GM12878 (cell line): ENCODE measurements around the gene TMEM14C. TPM values are rescaled to one million over a fixed set of nuclear protein-coding genes. Genes with fewer than 3 reads are reported as not detected.

ENCODE experiments used
- ATAC-seq: fragments of 200-7000 bp; cut with Tn5 transposase; 3 replicates; pipeline ENCODE4 v1.9.1; 2020; ENCODE audit warnings: mild to moderate bottlenecking, moderate library complexity
- BruUV-seq: library from RNA; stranded (reverse); fragments of 400-500 nt; replicated peaks from 2 replicates; lab custom pipeline; 2021; lab: Mats Ljungman, UMichigan
- CTCF ChIA-PET: fragments of 300-600 bp; sonication (Branson Sonifier 250); formaldehyde crosslinking; extraction: SDS; loops from one replicate; lab custom pipeline; 2021; ENCODE audit warnings: inconsistent platforms; lab: Yijun Ruan, JAX
- POLR2A ChIA-PET: fragments of 350-600 bp; formaldehyde crosslinking; extraction: SDS; loops from one replicate; lab custom pipeline; 2021; ENCODE audit warnings: inconsistent platforms; lab: Charles Lee
- RAD21 ChIA-PET: fragments of 300-600 bp; sonication (Branson Sonifier 250); formaldehyde crosslinking; loops from one replicate; lab custom pipeline; 2023; ENCODE audit warnings: antibody characterized with exemption; ENCODE audit not compliant: unreplicated experiment; lab: Charles Lee
- SMC1A ChIA-PET: fragments of 300-600 bp; sonication (Branson Sonifier 250); formaldehyde crosslinking; loops from one replicate; lab custom pipeline; 2023; ENCODE audit not compliant: unreplicated experiment, uncharacterized antibody; lab: Charles Lee
- DNase-seq: peaks from one replicate; pipeline ENCODE4 v3.0.0-alpha.2; 2011; ENCODE audit warnings: low read depth, low spot score
- FAIRE-seq: peaks from 3 replicates; lab custom pipeline; 2011; peaks lifted over from hg19 to GRCh38; lab: Jason Lieb, UNC
- H2AFZ ChIP-seq: 2 replicates; pipeline ENCODE4 v1.6.0; 2011; ENCODE audit warnings: low read depth, low read length, control low read depth; ENCODE audit not compliant: control insufficient read depth
- H3K27ac ChIP-seq: 2 replicates; pipeline ENCODE4 v1.5.1; 2011; ENCODE audit warnings: control low read depth; ENCODE audit not compliant: control insufficient read depth, insufficient read depth
- H3K27me3 ChIP-seq, 2 experiments: replicated peaks in 1 of 2; 2 replicates each; pipeline versions ENCODE4 v1.6.0 to v1.6.1; 2011; ENCODE audit warnings: low read length in 1 of 2; ENCODE audit not compliant: control insufficient read depth in 2 of 2, insufficient read depth in 2 of 2
- H3K36me3 ChIP-seq, 2 experiments: 2 replicates each; pipeline ENCODE4 v1.5.1; 2011; ENCODE audit warnings: low read length in 1 of 2; ENCODE audit not compliant: control insufficient read depth in 2 of 2, insufficient read depth in 2 of 2
- H3K4me1 ChIP-seq: 2 replicates; pipeline ENCODE4 v1.6.1; 2011; ENCODE audit warnings: mild to moderate bottlenecking, low read length, moderate library complexity, mixed read lengths; ENCODE audit not compliant: control insufficient read depth, insufficient read depth
- H3K4me2 ChIP-seq: 2 replicates; pipeline ENCODE4 v1.6.0; 2011; ENCODE audit warnings: control low read depth; ENCODE audit not compliant: control insufficient read depth, insufficient read depth
- H3K4me3 ChIP-seq: fragments of 200-600 bp; sonication (generic); 2 replicates; pipeline ENCODE4 v1.5.1; 2016
- H3K79me2 ChIP-seq: 2 replicates; pipeline ENCODE4 v1.6.0; 2011; ENCODE audit warnings: low read length; ENCODE audit not compliant: control insufficient read depth, insufficient read depth
- H3K9ac ChIP-seq: 2 replicates; pipeline ENCODE4 v1.8.0; 2011; ENCODE audit warnings: low read length, control low read depth, mixed read lengths; ENCODE audit not compliant: control insufficient read depth, insufficient read depth
- H3K9me3 ChIP-seq: replicated peaks from 3 replicates; pipeline ENCODE4 v1.5.1; 2011; ENCODE audit warnings: mild to moderate bottlenecking, low read length; ENCODE audit not compliant: control insufficient read depth, insufficient read depth
- H4K20me1 ChIP-seq: 2 replicates; pipeline ENCODE4 v1.6.0; 2011; ENCODE audit not compliant: control insufficient read depth, insufficient read depth
- ATF2 ChIP-seq: IDR thresholded peaks from 2 replicates; pipeline ENCODE4 v1.6.1; 2012; ENCODE audit warnings: low read length, inconsistent platforms
- EZH2 ChIP-seq: IDR thresholded peaks from 2 replicates; pipeline ENCODE4 v1.6.1; 2012; ENCODE audit warnings: low read depth, mild to moderate bottlenecking, control low read depth, inconsistent platforms, low read length, borderline replicate concordance; ENCODE audit not compliant: control insufficient read depth
- IRF3 ChIP-seq: fragments of 450-650 bp; IDR thresholded peaks from 2 replicates; pipeline ENCODE4 v1.6.1; 2014; ENCODE audit warnings: mild to moderate bottlenecking
- NFXL1 ChIP-seq: fragments of 450-650 bp; IDR thresholded peaks from 2 replicates; pipeline ENCODE4 v1.6.1; 2017; ENCODE audit warnings: antibody characterized with exemption, mild to moderate bottlenecking, borderline replicate concordance
- NR2C2 ChIP-seq: IDR thresholded peaks from 2 replicates; pipeline ENCODE4 v1.6.1; 2011; ENCODE audit warnings: borderline replicate concordance, low read depth; ENCODE audit not compliant: control insufficient read depth, insufficient read length
- RELB ChIP-seq: fragments of 450-650 bp; IDR thresholded peaks from 2 replicates; pipeline ENCODE4 v1.6.1; 2017; ENCODE audit warnings: low read depth, mild to moderate bottlenecking, moderate library complexity
- REST ChIP-seq: IDR thresholded peaks from 2 replicates; pipeline ENCODE4 v1.6.1; 2012; ENCODE audit warnings: mild to moderate bottlenecking, low read depth, low read length
- SMAD1 ChIP-seq: fragments of 450-650 bp; IDR thresholded peaks from 2 replicates; pipeline ENCODE4 v1.6.1; 2018; ENCODE audit warnings: mild to moderate bottlenecking, low read depth; ENCODE audit not compliant: partially characterized antibody
- TCF7 ChIP-seq: IDR thresholded peaks from 2 replicates; pipeline ENCODE4 v1.6.1; 2014; ENCODE audit warnings: antibody characterized with exemption, borderline replicate concordance
- ZBED1 ChIP-seq: IDR thresholded peaks from 2 replicates; pipeline ENCODE4 v1.6.1; 2016; ENCODE audit warnings: borderline replicate concordance
- WGBS: methylation state at CpG from one replicate; pipeline ENCODE4 v1.1.6; 2016; ENCODE audit warnings: low lambda C conversion rate; ENCODE audit not compliant: insufficient replicate concordance, insufficient coverage; ENCODE audit errors: missing lambda C conversion rate; 5-methylcytosine and 5-hydroxymethylcytosine counted together
- in situ Hi-C: fragments of 300-500 bp; cut with MboI; formaldehyde crosslinking; loops from 9 replicates; pipeline ENCODE4 v1.14.3; 2018; ENCODE audit warnings: mixed read lengths
- intact Hi-C: fragments of 100-400 bp; cut with micrococcal nuclease; formaldehyde crosslinking; loops from one replicate; pipeline ENCODE4 v1.14.2; 2022; ENCODE audit not compliant: unreplicated experiment
- polyA plus RNA-seq, 11 experiments: library from polyadenylated mRNA; depleted of rRNA in 4 of 11; unstranded in 6 of 11; stranded (reverse) in 5 of 11; fragments of >200 nt; fragmentation: Nextera tagmentation in 4 of 11; fragmentation: Illumina TruSeq in 1 of 11; extraction: Ambion mirVana in 4 of 11; extraction: Trizol in 1 of 11; gene quantifications; 1 replicate in 1 of 11; 2 replicates in 10 of 11; pipeline versions ENCODE4 v1.2.1 to v1.2.3, GENCODE V29; 2011 to 2016; ENCODE audit warnings: inconsistent platforms in 2 of 11, missing spikeins in 2 of 11, low read depth in 1 of 11
- total RNA-seq, 4 experiments: library from RNA; depleted of rRNA in 3 of 4; stranded (reverse); fragments of >200 nt in 3 of 4; fragmentation: Illumina TruSeq in 1 of 4; extraction: Trizol in 1 of 4; gene quantifications; 2 replicates each; pipeline versions ENCODE4 v1.2.1 to v1.2.3, GENCODE V29; 2013 to 2021

Gene TMEM14C
- total and polyA plus RNA-seq, 10 of the 15 experiments (the other 5 are each of a cell fraction or from before 2014, with no cell fraction given): 66.0 to 224 (median 134) TPM

GRCh38 chr6:10736731-10737130 lies 13.9 kb downstream of the TMEM14C start:
- TF ChIP-seq ATF2 (no peak), IRF3 (no peak), EZH2 (no peak), ZBED1 (no peak), REST (no peak), NFXL1 (no peak), RELB (no peak), TCF7 (no peak), SMAD1 (no peak), NR2C2 (no peak)
- no TSS peak for BruUV-seq
- no peak for ATAC-seq
- 100% methylated on average over 2 of the region's 2 CpGs for WGBS
- intact Hi-C loops (no loop called here), in situ Hi-C loops (no loop called here)
- POLR2A ChIA-PET: no interaction called here
- CTCF ChIA-PET: interaction anchor here (0.6 kb wide), 1 partner anchor 14 kb away, joined by 3 read pairs; no protein-coding TSS in a partner anchor
- Histone ChIP-seq H4K20me1 (no peaks in the 10 kb centered on the region), H2AFZ (no peak overlapping the region), H3K4me2 (no peak overlapping the region), H3K36me3 (peaks cover 0 to 2% of the 10 kb centered on the region in 2 experiments; a peak in 1 of 4 replicates), H3K79me2 (no peaks in the 10 kb centered on the region), H3K4me1 (no peaks in the 10 kb centered on the region), H3K9ac (no peak overlapping the region), H3K9me3 (no peaks in the 10 kb centered on the region; the same call in 2 of the 3 replicates), H3K27me3 (no peaks in the 10 kb centered on the region), H3K27ac (no peak overlapping the region), H3K4me3 (no peak overlapping the region)
- SMC1A ChIA-PET: interaction anchor here (0.5 to 2.9 kb wide), 2 partner anchors 11 to 960 kb away, joined by 4 to 19 read pairs; partner anchors contain the start of gene TMEM14B
- RAD21 ChIA-PET: no interaction called here
- no peak for FAIRE-seq
- DNase-seq: no peak
